Fibroblast of pulmonary artery (primary cell): ENCODE data around the gene FHIT.

Experiments
- DNase-seq: peaks from one replicate; pipeline ENCODE4 v3.0.0-alpha.2; 2010; ENCODE audit warnings: low read depth
- H3K4me3 ChIP-seq: replicated peaks from 2 replicates; pipeline ENCODE4 v1.5.1; 2011; ENCODE audit warnings: low read depth, mild to moderate bottlenecking, control low read depth, low read length, moderate library complexity
- CTCF ChIP-seq: IDR thresholded peaks from 2 replicates; pipeline ENCODE4 v1.5.1; 2011; ENCODE audit warnings: mild to moderate bottlenecking, control low read depth, low read length, inconsistent platforms; ENCODE audit errors: missing control alignments

The FHIT gene

GRCh38 chr3:59790241-59790640 is 1461.0 kb downstream of the FHIT start:
- no peak for DNase-seq
- TF ChIP-seq CTCF: no peak

DNA sequence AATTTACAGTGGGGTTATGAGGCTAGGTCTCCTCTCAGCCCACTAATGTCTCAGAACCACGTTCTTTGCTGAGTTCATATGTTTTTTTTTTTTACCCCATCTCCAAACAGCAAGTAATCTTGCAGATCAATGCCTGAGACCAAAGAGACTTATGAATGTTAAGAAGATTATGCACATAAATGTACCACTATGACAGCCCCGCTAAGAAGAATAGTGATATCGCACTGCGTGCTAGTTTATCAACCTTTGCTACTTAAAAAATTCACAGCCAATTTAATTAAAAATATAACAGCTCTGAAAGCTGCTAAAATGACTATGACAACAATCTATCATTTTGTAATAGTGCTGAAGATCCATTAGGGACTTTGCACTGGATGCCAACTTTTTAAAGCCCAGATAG is 1462.5 kb downstream of the FHIT start:
- no peak for TF ChIP-seq CTCF
- H3K4me3 ChIP-seq: no peak overlapping the region
- DNase-seq: no peak

More at GRCh38 chr3:59790241-59790640, 1461.0 kb downstream of the FHIT start:
- no peak overlapping the region for H3K4me3 ChIP-seq

GRCh38 chr3:59788133-59788532 is 1463.1 kb downstream of the FHIT start:
- TF ChIP-seq CTCF: no peak
- H3K4me3 ChIP-seq: no peak overlapping the region
- DNase-seq: no peak

DNA sequence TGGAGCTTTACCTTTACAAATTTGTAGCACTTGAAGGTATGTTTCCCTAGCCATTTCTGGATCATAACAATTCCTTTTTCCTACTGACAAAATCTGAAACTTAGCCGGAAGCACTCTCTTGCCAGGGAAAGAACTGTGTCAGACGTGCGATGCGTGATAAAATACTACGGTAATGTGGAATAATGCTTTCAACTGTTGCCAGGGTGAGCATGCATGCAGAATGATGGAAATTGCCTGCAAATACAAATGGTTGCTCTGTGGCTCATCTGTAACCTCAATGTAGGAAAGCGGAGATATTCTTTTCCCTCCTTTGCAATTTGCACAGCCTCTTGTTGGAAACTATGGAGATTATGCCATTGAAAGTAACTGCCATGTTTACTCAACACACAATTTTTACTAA is 1464.9 kb downstream of the FHIT start:
- no peak for DNase-seq
- no peak for TF ChIP-seq CTCF
- no peak overlapping the region for H3K4me3 ChIP-seq

- TF ChIP-seq CTCF: no peak
- no peak for DNase-seq
- H3K4me3 ChIP-seq: no peak overlapping the region
These were observed 1467.1 kb downstream of the FHIT start for GRCh38 chr3:59784164-59784563.

- no peak for TF ChIP-seq CTCF
- H3K4me3 ChIP-seq: no peak overlapping the region
- DNase-seq: no peak
These were observed 1467.7 kb downstream of the FHIT start for GRCh38 chr3:59783468-59783988.

GRCh38 chr3:59782664-59783063 is 1468.6 kb downstream of the FHIT start:
- no peak for TF ChIP-seq CTCF
- no peak overlapping the region for H3K4me3 ChIP-seq
- no peak for DNase-seq
